Measurements from ENCODE around the gene SLC2A9.

The SLC2A9 gene

GRCh38 chr4:9952415-9952950, 68.8 kb downstream of the SLC2A9 start:
- no peak for DNase-seq

- no peak for DNase-seq
Measured at GRCh38 chr4:9949573-9949972, 71.7 kb downstream of the SLC2A9 start.

DNA sequence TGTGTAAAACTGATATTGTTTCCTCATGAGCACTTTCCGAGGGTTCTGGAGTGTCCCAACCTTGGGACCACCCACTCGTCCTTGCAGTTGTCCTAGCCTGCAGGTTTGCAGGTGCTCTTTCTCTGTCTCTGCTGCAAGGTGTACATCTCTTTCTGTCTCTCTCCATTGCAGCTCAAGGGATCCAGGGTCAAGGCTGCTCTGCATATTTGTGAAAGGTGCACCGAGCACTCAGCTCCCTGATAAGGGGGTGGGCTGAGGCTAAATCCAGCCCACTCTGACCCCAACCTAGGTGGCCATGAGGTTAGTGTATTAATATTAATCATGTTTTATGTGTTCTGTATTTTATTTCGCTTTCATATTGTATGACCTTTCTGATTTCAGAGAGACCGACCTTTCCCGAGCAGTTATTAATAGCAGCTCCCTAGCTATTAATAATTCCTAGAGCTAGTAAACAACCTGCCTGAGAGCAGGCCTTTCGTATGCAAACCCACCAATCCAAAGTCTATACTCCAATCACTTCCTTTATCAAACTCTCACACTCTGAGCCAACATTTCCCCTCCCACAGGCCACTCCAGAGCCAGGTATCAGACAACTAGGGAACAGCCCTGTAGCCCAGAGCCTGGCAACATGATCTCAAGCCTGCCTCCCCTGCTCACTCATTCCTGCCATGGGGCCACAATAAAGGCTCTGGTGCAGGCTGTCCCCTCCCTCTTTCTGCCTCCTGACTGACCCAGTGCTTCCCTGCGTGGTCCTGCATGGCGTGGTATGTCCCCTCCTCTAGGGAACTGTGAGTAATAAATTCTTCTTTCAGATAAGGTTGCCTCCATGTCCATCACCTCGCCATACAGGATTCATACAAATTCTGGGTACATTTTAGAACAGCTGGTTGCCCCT, 73.9 kb downstream of the SLC2A9 start:
- no peak for DNase-seq

- no peak for DNase-seq
Measured at GRCh38 chr4:9946170-9946569, 75.1 kb downstream of the SLC2A9 start.

GRCh38 chr4:9944431-9945425, 76.6 kb downstream of the SLC2A9 start:
- DNase-seq: no peak

DNA sequence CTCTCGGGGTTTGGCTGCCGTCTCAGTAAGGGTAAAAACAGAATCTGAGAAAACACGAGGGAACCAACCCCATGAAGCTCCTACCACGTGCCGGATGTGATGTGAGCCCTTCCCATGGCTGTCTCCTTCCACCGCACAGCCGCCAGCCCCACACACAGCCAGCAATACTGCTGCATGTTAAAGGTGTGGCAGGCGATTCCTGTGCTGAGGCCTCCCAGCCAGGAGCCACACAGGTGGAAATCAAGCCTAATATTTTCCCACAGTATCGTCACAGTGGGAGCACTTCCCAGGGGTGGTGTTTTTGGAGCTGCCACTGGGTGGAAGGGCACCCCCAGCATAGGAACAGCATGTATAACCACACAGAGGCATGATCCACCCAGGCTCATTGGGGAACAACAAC, 77.5 kb downstream of the SLC2A9 start:
- no peak for DNase-seq

GRCh38 chr4:9942921-9943600, 78.2 kb downstream of the SLC2A9 start:
- no peak for DNase-seq

DNA sequence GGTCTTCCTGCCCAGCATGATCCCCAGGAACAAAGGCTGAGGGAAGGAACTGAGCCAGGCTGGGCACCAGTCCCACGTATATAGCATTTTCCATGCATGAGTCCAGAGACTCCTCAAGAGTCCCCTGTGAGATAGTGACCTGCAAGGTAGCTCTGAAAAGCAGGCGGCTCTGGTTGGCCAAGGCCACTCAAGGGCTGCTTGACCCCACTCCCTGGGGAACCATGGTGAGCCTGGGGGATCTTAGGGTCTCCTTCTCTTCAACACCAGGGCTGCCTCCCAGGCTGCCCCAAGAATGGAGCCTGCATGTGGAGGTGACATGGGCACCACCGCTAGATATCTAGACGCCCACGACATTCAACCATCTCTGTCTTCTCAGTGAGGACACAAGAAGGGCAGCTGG, 79.2 kb downstream of the SLC2A9 start:
- DNase-seq: no peak

DNA sequence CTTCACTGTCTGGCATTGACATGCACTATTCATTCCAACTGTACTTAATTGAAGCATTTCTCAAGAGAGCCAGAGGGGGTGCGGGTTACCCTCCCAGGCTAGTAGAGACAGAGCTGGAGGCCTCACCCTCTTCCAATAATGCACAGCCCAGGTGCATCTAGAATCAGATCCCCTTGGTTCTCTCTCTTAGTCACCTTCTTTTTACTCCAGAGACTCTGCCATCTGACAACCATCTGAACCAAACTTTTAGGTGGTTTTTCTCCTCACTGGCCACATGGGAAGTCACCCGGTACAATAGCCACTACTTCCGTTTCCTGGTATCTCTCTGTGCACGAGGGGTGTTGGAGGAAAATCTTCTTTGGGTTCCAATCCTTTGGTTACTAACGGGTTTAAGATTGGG, 81.3 kb downstream of the SLC2A9 start:
- no peak for DNase-seq

GRCh38 chr4:9938933-9939332, 82.4 kb downstream of the SLC2A9 start:
- DNase-seq: no peak

DNA sequence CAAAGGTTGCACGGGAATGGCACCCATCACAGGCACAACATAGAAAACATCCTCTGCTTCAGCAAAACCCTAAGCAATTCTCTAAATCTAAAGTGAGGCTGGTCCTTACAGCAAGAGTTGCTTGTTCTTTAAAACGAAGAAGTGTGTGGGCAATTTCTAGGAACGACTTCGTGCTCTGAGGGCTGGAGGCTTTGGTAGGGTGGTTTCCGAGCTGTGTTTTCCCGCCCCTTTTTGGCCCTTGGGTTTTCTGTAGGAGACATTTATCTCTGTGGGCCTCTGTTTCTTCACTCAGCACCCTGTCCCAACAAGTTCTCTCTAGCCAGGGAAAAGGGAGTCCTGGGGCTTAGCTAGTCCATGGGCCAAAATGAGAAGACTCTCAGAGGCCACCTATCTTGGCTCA, 84.2 kb downstream of the SLC2A9 start:
- no peak for DNase-seq

DNA sequence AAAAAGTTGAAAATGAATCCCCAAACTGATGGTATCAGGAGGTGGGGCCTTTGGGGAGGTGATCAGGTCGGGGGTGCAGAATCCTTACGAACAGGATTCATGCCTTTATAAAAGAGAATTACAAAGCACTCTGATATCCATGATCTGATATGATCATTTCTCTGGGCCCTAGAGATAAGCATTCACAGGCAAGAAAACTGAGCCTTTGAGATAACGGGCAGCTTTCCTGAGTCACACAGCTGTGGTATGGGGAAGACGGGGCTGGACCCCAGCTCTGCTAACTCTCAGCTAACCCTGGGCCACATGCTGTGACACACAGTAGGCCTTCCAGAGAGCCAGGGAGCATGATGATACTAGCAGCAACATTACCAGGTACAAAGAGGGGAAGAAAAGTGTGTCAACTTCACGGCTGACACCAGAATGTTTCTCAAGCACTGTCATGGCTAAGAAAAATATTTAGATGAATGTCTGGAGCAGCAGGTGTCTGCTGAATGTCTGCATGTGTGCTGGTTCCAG, 85.1 kb downstream of the SLC2A9 start:
- DNase-seq: no peak

- DNase-seq: no peak
Measured at GRCh38 chr4:9933956-9934355, 87.3 kb downstream of the SLC2A9 start.

DNA sequence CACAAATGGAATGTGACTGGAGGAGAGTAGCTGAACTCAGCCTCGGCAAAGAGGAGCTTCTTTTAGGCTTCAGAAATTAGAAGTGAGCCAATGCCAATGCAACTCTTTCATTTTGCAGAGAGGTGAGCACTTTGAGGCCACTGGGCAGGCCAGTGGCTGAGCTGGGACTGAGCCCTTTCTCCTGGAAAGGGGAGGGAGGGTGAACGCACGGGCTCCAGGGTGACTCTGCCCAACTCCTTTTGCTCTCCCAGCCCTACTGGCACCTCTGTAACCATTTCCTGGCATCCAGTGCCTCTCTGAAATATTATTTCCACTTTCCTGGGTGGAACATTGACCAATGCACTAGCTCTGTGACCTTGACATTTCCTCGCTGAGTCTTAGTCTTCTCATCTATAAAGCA, 88.1 kb downstream of the SLC2A9 start:
- DNase-seq: no peak

DNA sequence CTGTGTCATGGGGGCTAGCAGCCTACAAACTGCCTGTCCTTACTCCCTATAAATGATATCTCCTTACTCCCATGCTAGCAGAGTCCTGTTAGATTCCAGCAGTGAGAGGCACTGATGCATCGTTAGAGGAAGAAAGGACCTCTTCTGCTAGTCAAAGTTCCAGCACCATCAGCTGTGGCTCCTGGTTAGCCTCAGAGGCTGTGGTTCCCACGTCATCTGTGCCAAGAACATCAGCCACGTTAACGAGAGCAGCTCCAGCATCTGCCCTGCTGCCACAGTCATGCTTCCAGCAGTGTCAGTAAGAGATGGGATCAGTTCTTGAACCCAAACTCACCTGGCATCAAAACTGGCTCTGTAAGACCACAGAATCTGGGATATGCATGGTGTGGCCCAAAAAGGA, 88.5 kb downstream of the SLC2A9 start:
- no peak for DNase-seq

DNA sequence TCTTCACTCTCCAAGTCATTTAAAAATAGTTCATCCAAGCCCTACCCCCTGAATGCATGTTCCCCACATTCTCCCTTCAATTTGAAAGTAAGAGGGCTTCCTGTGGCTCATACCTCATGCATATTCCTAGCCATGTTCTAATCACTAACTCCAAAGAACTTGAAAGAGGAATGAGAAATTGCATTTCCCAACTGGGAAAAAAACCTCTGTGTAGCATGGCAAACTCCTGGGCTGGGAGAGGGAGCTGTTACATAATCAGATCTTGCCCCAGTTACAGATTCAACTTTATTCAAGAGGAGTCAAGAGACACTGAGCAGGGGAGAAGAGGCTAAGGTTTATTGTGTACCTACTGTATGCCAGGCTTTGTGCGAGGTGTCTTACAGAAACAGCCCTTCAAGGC, 90.2 kb downstream of the SLC2A9 start:
- DNase-seq: no peak

DNA sequence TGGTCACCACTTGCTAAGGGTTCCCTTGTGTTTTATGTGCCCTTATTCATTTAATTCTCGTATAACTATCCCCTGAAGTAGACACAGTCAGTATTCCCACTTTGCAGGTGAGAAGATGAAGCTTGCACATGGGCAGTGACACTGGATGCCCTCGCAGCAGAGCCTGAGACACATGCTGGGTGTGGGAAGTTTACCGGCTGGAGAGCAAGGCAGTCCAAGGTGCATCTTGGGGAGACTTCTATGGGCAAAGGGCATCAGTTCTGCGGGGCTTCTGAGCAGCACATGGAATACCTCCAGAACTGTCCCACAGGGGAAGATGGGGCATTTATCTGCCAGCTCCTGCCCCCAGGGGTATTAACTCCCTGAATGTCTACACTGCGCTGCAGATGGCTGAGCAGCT, 92.2 kb downstream of the SLC2A9 start:
- no peak for DNase-seq

- no peak for DNase-seq
Measured at GRCh38 chr4:9927341-9928007, 93.8 kb downstream of the SLC2A9 start.

GRCh38 chr4:9926586-9926985, 94.7 kb downstream of the SLC2A9 start:
- DNase-seq: no peak

- no peak for DNase-seq
Measured at GRCh38 chr4:9925750-9926439, 95.4 kb downstream of the SLC2A9 start.

- DNase-seq: no peak
Measured at GRCh38 chr4:9924750-9925149, 96.5 kb downstream of the SLC2A9 start.
